Gastrocnemius medialis (tissue), 4 donors: ENCODE measurements around the gene ATP5PD.

ENCODE experiments used
- CTCF ChIP-seq, 5 experiments: fragments of 450-650 bp in 3 of 5; fragments of 200-600 bp in 2 of 5; sonication (generic) in 2 of 5; IDR thresholded peaks in 4 of 5; conservative IDR thresholded peaks in 1 of 5; 1 replicate in 4 of 5; 2 replicates in 1 of 5; pipeline ENCODE4 v1.5.1; 2016 to 2019; ENCODE audit warnings: antibody characterized with exemption in 5 of 5, mild to moderate bottlenecking in 3 of 5, moderate library complexity in 3 of 5
- POLR2A ChIP-seq, 2 donors: fragments of 450-650 bp; IDR thresholded peaks; one replicate each; pipeline ENCODE4 v1.6.1; 2017; ENCODE audit warnings: antibody characterized with exemption in 2 of 2, mild to moderate bottlenecking in 2 of 2, moderate library complexity in 2 of 2

GRCh38 chr17:74995847-74996246, 50.9 kb downstream of the ATP5PD start:
- TF ChIP-seq CTCF (IDR thresholded peaks at IDR 0.05 in 4 of 5, conservative IDR thresholded peaks at IDR 0.05 in 1 of 5), result no peak
- no peak for TF ChIP-seq POLR2A (IDR thresholded peaks at IDR 0.05)
